Prostate gland (tissue), 2 donors: ENCODE results near the gene TMEM126A. TPM values are rescaled to one million over a fixed set of nuclear protein-coding genes. Genes with fewer than 3 reads are reported as not detected.

Experiments used
- DNase-seq: peaks from one replicate; pipeline ENCODE4 v3.0.0-alpha.2; 2019; ENCODE audit warnings: low spot score
- H3K27ac ChIP-seq, 2 donors: fragments of 200-600 bp; sonication (generic); 2 replicates each; pipeline ENCODE4 v1.5.1; 2017 to 2019
- H3K27me3 ChIP-seq: fragments of 200-600 bp; sonication (generic); replicated peaks from 2 replicates; pipeline ENCODE4 v1.5.1; 2019; ENCODE audit not compliant: insufficient read depth
- H3K36me3 ChIP-seq, 2 donors: fragments of 200-600 bp; sonication (generic); 1 replicate in 1 of 2; 2 replicates in 1 of 2; pipeline versions ENCODE4 v1.5.1 to v1.8.1; 2017 to 2019
- H3K4me1 ChIP-seq: fragments of 200-600 bp; sonication (generic); replicated peaks from 2 replicates; pipeline ENCODE4 v1.5.1; 2019
- H3K4me3 ChIP-seq, 2 donors: fragments of 200-600 bp; sonication (generic); 2 replicates each; pipeline ENCODE4 v1.5.1; 2017 to 2019
- H3K9me3 ChIP-seq: fragments of 200-600 bp; sonication (generic); 2 replicates; pipeline ENCODE4 v1.5.1; 2017
- POLR2A ChIP-seq: fragments of 450-650 bp; IDR thresholded peaks from one replicate; pipeline ENCODE4 v1.6.1; 2016; ENCODE audit warnings: antibody characterized with exemption, mild to moderate bottlenecking
- POLR2AphosphoS5 ChIP-seq: sonication (generic); formaldehyde crosslinking; IDR thresholded peaks from one replicate; pipeline ENCODE4 v1.6.1; 2017; ENCODE audit warnings: antibody characterized with exemption
- WGBS: methylation state at CpG from one replicate; pipeline ENCODE4 v1.1.5; 2018; 5-methylcytosine and 5-hydroxymethylcytosine counted together
- intact Hi-C: fragments of 100-400 bp; cut with DNase I; formaldehyde crosslinking; loops from one replicate; pipeline ENCODE4 v1.14.2; 2022
- total RNA-seq, 2 donors: library from RNA; depleted of rRNA; stranded (reverse); fragments of >200 nt; gene quantifications; one replicate each; pipeline ENCODE4 v1.1.0, GENCODE V29; 2016
- TF ChIP-seq, protein P1 (sequence below), 4 experiments: fragments of 200-600 bp in 2 of 4; fragments of 450-650 bp in 2 of 4; sonication (generic) in 2 of 4; IDR thresholded peaks; 1 replicate in 3 of 4; 2 replicates in 1 of 4; pipeline ENCODE4 v1.5.1; 2016 to 2019; ENCODE audit warnings: antibody characterized with exemption in 4 of 4, mild to moderate bottlenecking in 2 of 4, moderate library complexity in 2 of 4

The TMEM126A gene
- total RNA-seq, 2 donors from 2014 or later = 13.6 to 24.4 TPM

- no peak overlapping the region for H3K27ac ChIP-seq
- H3K9me3 ChIP-seq = no peaks in the 10 kb centered on the region
- 93% methylated on average over 8 of the region's 8 CpGs for WGBS
- DNase-seq = no peak
- no peak overlapping the region for H3K4me3 ChIP-seq
- H3K27me3 ChIP-seq = no peaks in the 10 kb centered on the region
- H3K4me1 ChIP-seq = no peaks in the 10 kb centered on the region
- intact Hi-C loops = no loop called here
- TF ChIP-seq POLR2AphosphoS5 (no peak), POLR2A (no peak)
- TF ChIP-seq, protein P1, sequence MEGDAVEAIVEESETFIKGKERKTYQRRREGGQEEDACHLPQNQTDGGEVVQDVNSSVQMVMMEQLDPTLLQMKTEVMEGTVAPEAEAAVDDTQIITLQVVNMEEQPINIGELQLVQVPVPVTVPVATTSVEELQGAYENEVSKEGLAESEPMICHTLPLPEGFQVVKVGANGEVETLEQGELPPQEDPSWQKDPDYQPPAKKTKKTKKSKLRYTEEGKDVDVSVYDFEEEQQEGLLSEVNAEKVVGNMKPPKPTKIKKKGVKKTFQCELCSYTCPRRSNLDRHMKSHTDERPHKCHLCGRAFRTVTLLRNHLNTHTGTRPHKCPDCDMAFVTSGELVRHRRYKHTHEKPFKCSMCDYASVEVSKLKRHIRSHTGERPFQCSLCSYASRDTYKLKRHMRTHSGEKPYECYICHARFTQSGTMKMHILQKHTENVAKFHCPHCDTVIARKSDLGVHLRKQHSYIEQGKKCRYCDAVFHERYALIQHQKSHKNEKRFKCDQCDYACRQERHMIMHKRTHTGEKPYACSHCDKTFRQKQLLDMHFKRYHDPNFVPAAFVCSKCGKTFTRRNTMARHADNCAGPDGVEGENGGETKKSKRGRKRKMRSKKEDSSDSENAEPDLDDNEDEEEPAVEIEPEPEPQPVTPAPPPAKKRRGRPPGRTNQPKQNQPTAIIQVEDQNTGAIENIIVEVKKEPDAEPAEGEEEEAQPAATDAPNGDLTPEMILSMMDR (IDR thresholded peaks at IDR 0.05) = no peak
- H3K36me3 ChIP-seq = no peaks in the 10 kb centered on the region
These were observed 24.5 kb downstream of the TMEM126A start for GRCh38 chr11:85672105-85672902.

GRCh38 chr11:85673393-85673792, 25.6 kb downstream of the TMEM126A start:
- WGBS = 95% methylated on average over 3 of the region's 3 CpGs
- no peak for DNase-seq
- no peaks in the 10 kb centered on the region for H3K27me3 ChIP-seq

GRCh38 chr11:85679576-85679975, 31.8 kb downstream of the TMEM126A start:
- Histone ChIP-seq H3K27ac (no peak overlapping the region), H3K4me3 (no peak overlapping the region), H3K27me3 (no peaks in the 10 kb centered on the region), H3K4me1 (no peaks in the 10 kb centered on the region), H3K36me3 (no peaks in the 10 kb centered on the region), H3K9me3 (no peaks in the 10 kb centered on the region)
- 74% methylated on average over 4 of the region's 4 CpGs for WGBS
- no peak for TF ChIP-seq POLR2A
- TF ChIP-seq POLR2AphosphoS5 = no peak
- TF ChIP-seq, protein P1 (IDR thresholded peaks at IDR 0.05) = no peak
- intact Hi-C loops = no loop called here
- DNase-seq = no peak

More at GRCh38 chr11:85673393-85673792, 25.6 kb downstream of the TMEM126A start:
- Histone ChIP-seq H3K4me3 (no peak overlapping the region), H3K9me3 (no peaks in the 10 kb centered on the region), H3K27ac (no peak overlapping the region), H3K36me3 (no peaks in the 10 kb centered on the region), H3K4me1 (no peaks in the 10 kb centered on the region)
- no peak for TF ChIP-seq POLR2AphosphoS5
- TF ChIP-seq POLR2A = no peak
- TF ChIP-seq, protein P1 (IDR thresholded peaks at IDR 0.05) = no peak
- intact Hi-C loops = no loop called here

DNA sequence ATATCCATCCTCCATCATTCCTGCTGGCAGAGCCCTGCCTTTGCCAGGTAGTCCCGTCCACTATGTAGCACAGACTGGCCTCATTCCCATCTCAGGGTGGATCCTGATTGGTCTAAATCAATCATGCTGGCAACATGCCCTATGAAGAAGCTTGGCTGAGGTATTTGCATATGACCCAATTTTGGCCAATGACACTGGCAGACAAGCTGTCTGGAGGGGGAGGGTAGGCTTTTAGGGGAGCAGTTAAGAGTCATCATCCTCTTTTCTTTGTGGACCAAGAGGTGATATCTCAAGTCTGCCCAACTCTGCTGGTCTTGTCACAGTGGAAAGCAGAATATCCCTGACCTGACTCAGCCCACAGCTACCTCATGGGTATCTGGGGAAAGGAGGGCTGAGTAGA, 33.1 kb downstream of the TMEM126A start:
- intact Hi-C loops = loop anchor here (10.0 kb wide), 2 partner anchors 144 to 174 kb away; partner anchors contain the start of gene CCDC83
- Histone ChIP-seq H3K9me3 (no peaks in the 10 kb centered on the region), H3K27ac (no peak overlapping the region), H3K27me3 (no peaks in the 10 kb centered on the region), H3K36me3 (no peaks in the 10 kb centered on the region), H3K4me1 (no peaks in the 10 kb centered on the region), H3K4me3 (no peak overlapping the region)
- TF ChIP-seq, protein P1 (IDR thresholded peaks at IDR 0.05) = no peak
- TF ChIP-seq POLR2AphosphoS5 = no peak
- no peak for TF ChIP-seq POLR2A
- 62% methylated on average over 1 of the region's 1 CpG for WGBS
- no peak for DNase-seq
